Measurements from ENCODE around the gene ITGAV.

DNA sequence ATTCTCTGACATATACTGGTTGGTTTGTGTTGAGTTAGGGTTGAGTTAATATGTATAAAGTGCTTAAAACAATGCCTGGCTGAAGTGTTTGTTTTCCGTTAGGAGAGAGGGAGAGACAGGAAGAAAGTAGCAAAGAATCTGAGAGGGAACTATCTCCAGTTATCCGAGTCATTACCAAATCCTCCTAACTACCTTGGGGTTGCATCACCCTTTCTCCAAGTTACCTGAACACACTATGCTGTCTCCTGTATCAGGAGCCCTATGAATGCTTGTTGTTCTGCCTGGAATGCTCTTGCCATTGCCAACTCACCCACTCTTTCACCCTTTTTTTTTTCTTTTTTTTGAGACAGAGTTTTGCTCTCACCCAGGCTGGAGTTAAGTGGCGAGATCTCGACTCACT is 47.9 kb upstream of the ITGAV start:
- TF ChIP-seq, protein P1, sequence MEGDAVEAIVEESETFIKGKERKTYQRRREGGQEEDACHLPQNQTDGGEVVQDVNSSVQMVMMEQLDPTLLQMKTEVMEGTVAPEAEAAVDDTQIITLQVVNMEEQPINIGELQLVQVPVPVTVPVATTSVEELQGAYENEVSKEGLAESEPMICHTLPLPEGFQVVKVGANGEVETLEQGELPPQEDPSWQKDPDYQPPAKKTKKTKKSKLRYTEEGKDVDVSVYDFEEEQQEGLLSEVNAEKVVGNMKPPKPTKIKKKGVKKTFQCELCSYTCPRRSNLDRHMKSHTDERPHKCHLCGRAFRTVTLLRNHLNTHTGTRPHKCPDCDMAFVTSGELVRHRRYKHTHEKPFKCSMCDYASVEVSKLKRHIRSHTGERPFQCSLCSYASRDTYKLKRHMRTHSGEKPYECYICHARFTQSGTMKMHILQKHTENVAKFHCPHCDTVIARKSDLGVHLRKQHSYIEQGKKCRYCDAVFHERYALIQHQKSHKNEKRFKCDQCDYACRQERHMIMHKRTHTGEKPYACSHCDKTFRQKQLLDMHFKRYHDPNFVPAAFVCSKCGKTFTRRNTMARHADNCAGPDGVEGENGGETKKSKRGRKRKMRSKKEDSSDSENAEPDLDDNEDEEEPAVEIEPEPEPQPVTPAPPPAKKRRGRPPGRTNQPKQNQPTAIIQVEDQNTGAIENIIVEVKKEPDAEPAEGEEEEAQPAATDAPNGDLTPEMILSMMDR (IDR thresholded peaks at IDR 0.05; ENCODE audit: extremely low read depth in 1 of 2, insufficient read depth in 1 of 2, low read depth in 1 of 2, low read length in 2 of 2): no peak
- TF ChIP-seq POLR2AphosphoS5 (IDR thresholded peaks at IDR 0.05; ENCODE audit: insufficient read depth, low read depth, low read length) (no peak), POLR2A (IDR thresholded peaks at IDR 0.05; ENCODE audit: low read depth, low read length) (no peak)
